Fibroblast of peridontal ligament (primary cell): ENCODE data around the gene PTGER1.

Experiments used
- DNase-seq: peaks from one replicate; pipeline ENCODE4 v3.0.0-alpha.2; 2010; ENCODE audit errors: extremely low read depth

The PTGER1 gene

GRCh38 chr19:14502334-14503092 is 27.4 kb upstream of the PTGER1 start:
- no peak for DNase-seq

DNA sequence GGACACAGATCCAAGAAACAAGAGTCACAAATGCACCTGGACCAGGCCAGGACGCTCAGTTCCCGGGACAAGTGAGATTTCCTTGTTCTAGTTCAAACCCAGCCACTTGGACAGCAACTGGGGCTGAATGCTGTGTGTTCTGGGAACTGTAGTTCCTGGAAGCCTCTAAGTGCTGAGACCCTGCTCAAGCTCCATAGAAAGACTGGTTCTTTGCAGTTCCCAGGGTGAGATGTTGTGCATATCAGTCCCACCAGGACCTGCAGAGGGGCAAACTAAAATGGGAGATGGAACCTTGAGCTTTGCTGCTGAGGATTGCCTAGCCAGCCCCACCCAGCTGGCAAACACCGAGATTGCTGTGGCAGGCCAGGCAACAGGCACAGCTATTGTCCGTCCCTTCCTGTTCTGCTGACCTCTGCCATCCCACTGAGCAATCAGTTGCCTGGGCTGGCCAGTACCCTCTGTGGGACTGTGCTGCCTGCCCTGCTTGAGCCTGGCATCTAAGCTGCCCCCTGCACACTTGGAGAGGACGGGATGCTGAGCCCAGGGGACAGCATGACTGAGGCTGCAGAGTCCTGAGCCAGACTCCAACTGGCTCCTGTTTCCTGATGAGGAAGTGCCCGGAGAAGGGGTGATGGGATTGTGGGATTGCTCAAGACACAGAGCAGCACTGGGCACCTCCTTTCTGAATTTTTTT is 22.2 kb upstream of the PTGER1 start:
- DNase-seq: no peak

- no peak for DNase-seq
Observed at GRCh38 chr19:14496834-14497227, 21.7 kb upstream of the PTGER1 start.

DNA sequence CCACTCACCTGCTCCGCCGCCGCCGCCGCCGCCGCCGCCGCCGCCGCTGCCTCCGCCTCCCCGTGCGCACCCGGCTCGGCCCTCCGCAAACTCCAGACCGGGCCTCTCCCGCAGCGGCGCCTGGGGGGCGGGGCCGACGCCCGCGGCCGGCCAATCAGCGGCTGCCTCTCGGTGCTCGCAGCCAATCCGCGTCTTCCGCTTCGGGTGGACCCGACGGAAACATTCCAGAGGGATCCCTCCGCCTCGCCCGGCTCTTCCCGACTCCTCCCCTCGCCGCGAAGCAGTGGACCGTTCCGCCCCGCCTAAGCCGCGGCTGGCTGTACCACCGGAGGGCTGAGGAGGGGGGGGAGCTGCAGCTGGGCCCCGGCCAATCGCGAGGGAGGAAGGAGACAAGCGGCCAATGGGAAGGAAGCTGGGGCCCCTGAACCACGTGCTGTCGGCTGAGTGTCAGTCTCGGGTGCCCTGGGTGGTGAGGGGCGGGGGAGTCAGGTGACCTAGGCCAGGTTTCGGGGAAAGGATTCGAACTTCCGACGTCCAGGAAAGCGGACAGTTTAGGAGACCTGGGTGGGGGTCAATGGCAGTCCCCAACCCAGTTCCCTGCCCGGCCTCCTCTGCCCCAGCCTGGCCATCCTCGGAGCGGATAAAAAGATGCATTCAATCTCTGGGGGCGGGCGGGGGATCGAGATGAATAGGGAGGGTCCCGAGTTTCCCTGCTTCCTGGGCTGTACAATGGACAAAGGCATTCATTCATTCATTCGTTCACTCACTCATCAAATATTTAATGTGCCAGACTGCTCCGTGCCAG is 21.1 kb upstream of the PTGER1 start, which contains the start of gene GIPC1:
Gene GIPC1 (minus strand): TSS at position 99 of the 805 bp plus-strand sequence. CDS start 13,151 bp downstream, outside the sequence.
- DNase-seq: peak; percentile 97

DNA sequence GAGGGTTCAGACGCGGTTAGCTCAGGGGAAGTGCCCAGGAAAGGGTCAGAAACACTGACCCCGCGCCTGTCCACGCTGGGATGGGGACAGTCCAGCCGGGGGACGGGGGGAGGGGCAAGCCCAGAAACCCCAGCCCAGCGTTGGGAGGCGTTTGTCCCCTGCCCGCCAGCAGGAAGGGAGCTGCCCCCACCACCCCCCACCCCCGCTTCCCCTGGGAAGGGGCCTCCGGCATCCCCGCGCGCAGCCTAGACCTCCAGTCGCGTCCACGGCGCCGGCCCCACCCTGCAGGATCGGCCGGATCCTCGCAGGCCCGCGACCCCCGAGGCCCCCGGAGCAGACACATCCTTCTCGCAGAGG is 20.5 kb upstream of the PTGER1 start:
- no peak for DNase-seq

DNA sequence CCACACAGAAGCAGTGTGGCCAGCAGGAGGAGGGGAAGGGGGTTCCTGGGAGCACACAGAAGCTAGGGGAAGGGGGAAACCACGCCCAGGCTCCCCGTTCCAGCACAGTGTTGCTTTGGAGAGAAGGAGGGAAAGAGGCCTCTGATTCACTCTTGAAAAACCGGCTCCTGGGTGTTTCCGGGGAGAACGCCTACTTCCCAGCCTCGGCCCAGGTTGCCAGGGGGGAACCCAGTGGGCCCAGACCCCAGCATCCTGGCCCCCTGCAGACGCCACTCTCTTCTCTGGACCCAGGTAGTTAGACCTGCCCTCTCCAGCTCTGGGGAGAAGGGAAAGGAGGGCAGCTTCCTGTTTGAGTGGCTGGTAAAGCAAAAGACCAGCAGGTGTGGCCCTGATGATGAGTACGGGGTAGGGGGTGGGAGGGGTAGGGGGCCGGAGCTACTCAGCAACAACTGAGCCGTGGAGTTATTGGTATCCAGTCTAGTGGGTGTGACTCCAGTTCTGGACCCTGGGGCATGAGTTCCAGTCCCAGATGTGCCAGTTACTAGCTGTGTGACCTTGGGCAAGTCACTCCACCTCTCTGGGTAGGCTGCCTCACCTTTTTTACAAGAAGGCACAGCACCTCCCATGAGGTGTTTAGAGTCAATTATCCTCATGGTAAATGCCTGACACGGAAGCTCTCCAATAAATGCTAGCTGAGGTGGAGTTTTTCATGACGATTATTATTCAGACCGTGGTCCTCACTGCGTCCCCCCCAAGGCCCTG is 19.9 kb upstream of the PTGER1 start:
- DNase-seq: no peak

DNA sequence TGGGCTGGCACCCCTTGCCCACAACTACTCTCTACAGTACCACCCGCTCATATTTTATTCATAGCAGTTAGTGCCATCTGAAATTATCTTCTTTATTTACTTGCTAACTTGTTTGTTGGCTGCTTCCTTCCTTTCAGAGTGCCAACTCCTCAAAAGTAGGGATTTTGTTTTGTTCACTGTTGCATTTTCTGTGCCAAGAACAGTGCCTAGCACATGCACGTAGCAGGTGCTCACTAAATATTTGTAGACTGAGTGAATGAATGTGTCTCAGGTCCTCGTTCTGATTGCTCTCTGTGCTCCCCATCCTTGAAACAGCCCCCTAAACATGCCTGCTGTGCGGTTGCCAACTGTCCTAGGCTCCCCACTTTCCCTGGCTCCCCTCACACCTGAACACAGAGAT is 19.3 kb upstream of the PTGER1 start:
- no peak for DNase-seq

GRCh38 chr19:14492756-14493337 is 17.7 kb upstream of the PTGER1 start:
- no peak for DNase-seq

GRCh38 chr19:14487370-14488125 is 12.4 kb upstream of the PTGER1 start:
- no peak for DNase-seq

DNA sequence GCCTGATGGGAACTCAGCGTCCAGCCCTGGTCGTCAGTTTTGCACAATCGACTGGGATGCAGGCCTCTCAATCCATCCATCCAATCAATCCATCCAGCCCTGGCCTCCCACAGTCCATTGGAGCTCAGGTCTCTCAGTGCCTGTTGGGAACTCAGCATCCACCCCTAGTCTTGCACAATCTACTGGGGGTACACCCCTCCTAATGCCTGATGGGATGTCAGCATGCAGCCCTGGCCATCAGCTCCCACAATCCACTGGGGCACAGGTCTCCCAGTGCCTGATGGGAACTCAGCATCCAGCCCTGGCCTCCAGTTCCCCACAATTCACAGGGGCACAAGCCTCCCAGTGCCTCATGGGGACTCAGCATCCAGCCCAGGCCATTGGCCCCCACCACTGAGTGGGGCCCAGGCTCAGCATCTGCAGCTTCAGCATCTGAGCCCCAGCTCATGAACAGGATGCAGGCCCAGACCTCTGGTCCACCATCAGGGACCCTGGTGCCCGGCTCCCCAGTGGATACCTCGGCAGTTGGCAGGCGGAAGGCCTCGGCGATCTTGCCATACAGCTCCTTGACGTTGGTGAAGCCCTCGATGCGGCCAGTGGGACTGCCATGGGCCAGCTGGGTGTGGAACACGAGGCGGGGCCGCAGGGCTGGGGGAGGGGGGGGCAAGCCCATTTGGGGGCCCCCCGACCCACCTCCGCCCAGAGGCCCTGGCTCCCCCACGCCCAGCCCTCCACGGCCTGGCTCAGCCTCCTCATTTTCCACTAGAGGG is 7.2 kb upstream of the PTGER1 start:
- no peak for DNase-seq

GRCh38 chr19:14480700-14481079 is 5.5 kb upstream of the PTGER1 start:
- DNase-seq: peak; percentile 39

GRCh38 chr19:14479975-14480699 is 5.0 kb upstream of the PTGER1 start:
- no peak for DNase-seq

GRCh38 chr19:14479309-14479974 is 4.3 kb upstream of the PTGER1 start:
- DNase-seq: no peak

DNA sequence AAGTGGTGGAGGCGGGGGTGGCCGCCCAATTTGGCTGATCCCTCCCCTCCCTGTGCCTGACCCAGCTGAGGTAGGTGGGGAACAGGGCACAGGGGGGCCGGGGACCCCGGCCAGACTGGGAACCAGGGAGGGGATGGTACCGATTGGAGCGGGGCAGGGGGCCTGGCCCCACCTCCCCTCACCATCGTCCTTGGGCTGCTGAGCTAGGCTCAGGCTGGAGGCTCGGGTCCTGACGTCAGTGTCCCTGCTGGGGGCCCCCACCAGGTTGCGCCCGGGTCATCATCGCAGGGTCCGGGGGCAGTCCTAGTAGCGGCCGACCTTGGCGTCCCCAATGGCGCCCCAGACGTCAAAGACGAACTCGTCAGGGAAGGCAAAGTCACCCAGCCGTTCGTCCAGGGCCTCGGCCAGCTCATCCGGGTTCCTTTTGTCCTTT is 3.0 kb upstream of the PTGER1 start:
- DNase-seq: no peak

DNA sequence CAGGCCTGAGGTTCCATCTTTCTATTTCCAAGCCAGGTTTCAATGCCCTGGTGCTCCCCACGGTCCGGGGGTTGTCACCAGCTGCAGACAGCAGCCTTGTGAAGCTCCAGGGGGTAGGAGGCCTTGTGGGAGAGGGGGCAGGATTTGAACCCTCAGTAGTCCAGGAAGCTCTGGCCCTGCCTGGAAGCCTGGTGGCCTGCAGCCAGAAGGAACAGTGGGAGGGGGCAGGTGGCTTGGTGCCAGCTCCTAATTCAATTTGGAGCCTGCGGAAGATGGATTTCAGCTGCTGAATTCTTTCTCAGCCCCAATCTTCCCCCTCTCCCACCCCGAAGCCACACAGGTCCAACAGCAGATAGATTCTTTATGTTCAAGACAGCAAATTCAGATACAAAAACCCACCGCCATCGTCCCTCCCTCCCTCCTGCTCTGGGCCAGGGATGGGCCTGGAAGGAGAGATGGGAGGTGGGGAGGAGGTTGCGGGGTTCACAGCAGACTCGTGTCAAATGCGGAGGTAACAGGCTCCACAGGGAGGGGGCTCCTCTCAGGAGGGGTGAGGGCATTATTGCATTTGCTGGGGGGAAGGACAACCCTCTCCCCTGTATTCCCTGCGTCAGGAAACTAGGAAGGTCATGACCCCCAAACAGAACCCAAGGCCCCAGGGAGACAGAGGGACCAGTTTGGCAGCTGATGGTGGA is 2.4 kb upstream of the PTGER1 start:
- DNase-seq: no peak

- peak; percentile 57 for DNase-seq
Observed at GRCh38 chr19:14476673-14477401, 1.7 kb upstream of the PTGER1 start.

GRCh38 chr19:14476327-14476672 is 1.1 kb upstream of the PTGER1 start:
- no peak for DNase-seq
